ENCODE data around the gene ESRRB.
A peak's percentile ranks its signal among the peaks of the same experiment; 100 is the strongest.

Gene ESRRB

DNA sequence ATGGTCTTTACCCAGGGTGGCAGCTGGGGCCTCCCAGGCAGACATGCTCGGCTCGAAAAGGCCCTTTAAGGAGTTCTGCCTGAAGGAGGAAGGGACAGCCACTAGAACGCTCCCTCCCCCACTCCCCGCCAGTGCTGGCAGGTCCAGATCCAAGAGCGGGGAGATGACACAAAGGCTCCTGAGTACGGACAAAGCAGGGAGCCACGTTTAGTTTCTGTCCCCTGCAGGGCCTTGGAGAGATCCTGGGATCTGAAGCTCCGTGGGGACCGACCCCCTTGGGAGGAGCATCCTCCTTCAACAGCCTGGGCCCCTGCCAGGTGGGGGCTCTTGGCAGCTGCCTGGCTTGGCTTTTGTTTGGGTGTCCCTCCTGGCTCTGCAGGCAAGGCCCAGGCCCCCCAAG is 89.7 kb downstream of the ESRRB start:
- H3K9ac ChIP-seq (ENCODE audit: low read length), result no peak overlapping the region
- no peak for DNase-seq

DNA sequence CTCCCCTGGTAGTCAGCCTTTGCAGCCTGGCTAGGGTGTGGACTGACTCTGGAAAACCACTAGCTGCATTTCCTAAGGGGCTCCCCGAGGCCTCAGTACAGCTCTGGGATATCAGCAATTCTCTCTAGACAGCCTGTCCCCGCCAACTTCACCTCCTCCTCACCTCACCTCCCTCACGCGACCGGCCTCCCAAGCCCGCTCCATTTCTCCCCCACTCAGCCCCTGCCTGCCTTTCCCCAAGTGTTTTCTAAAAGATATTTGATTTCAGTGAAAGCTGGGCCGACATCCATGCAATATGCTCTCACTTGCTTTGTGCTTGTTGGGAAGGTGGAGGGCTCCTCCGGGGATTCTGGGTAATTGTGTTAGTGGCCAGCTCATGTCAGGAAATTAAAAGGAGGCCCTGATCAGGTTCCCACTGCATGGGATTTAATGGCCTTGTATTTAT is 91.8 kb downstream of the ESRRB start:
- H3K4me2 ChIP-seq (ENCODE audit: low read length), result no peak overlapping the region
- no peaks in the 10 kb centered on the region for H3K27me3 ChIP-seq (ENCODE audit: insufficient read depth, low read length)
- no peak overlapping the region for H4K91ac ChIP-seq (ENCODE audit: low read depth, low read length)
- no peak overlapping the region for H2BK120ac ChIP-seq (ENCODE audit: insufficient read depth, low read length, poor library complexity)
- no peaks in the 10 kb centered on the region for H3K79me1 ChIP-seq (ENCODE audit: low read length)
- H2BK5ac ChIP-seq (ENCODE audit: low read depth, low read length, poor library complexity), result no peak overlapping the region
- no peak overlapping the region for H4K12ac ChIP-seq (ENCODE audit: low read depth, low read length)
- WGBS (ENCODE audit: extremely low coverage, insufficient coverage, insufficient read length), result no CpG with 5 or more reads among the region's 8 CpGs
- no peak overlapping the region for H3K18ac ChIP-seq (ENCODE audit: low read length)
- no peak overlapping the region for H3K9ac ChIP-seq (ENCODE audit: low read length)
- H3K23ac ChIP-seq (ENCODE audit: low read length), result no peak overlapping the region
- H2BK12ac ChIP-seq (ENCODE audit: low read length), result no peak overlapping the region
- DNase-seq, result no peak
- H3K4me3 ChIP-seq (ENCODE audit: low read depth, low read length), result no peak overlapping the region
- H3K4ac ChIP-seq (ENCODE audit: low read depth, low read length), result no peak overlapping the region
- H3K14ac ChIP-seq (ENCODE audit: low read length), result no peak overlapping the region
- no peak overlapping the region for H2AK5ac ChIP-seq (ENCODE audit: low read length)
- no peaks in the 10 kb centered on the region for H3K36me3 ChIP-seq (ENCODE audit: control insufficient read depth in 1 of 2, insufficient read depth in 2 of 2, low read length in 2 of 2)
- H3K4me1 ChIP-seq (ENCODE audit: control insufficient read depth in 1 of 2, insufficient read depth in 2 of 2, low read length in 2 of 2), result no peaks in the 10 kb centered on the region
- H3K79me2 ChIP-seq (ENCODE audit: control insufficient read depth, insufficient read depth, low read length, poor library complexity), result no peaks in the 10 kb centered on the region
- no peak overlapping the region for H3K27ac ChIP-seq (ENCODE audit: low read depth, low read length)
- H3K9me3 ChIP-seq (ENCODE audit: insufficient read depth, low read depth, low read length), result no peaks in the 10 kb centered on the region
- H2AFZ ChIP-seq (ENCODE audit: insufficient read depth, low read length, poor library complexity), result no peak overlapping the region
- H4K8ac ChIP-seq (ENCODE audit: low read depth, low read length), result no peak overlapping the region

More for the DNA sequence above, 89.7 kb downstream of the ESRRB start:
- no CpG with 5 or more reads among the region's 9 CpGs for WGBS (ENCODE audit: extremely low coverage, insufficient coverage, insufficient read length)
- Histone ChIP-seq H3K4me2 (ENCODE audit: low read length) (no peak overlapping the region), H3K23ac (ENCODE audit: low read length) (no peak overlapping the region), H2BK12ac (ENCODE audit: low read length) (no peak overlapping the region), H3K4ac (ENCODE audit: low read depth, low read length) (no peak overlapping the region), H3K4me3 (ENCODE audit: low read depth, low read length) (no peak overlapping the region), H3K9me3 (ENCODE audit: insufficient read depth, low read depth, low read length) (no peaks in the 10 kb centered on the region), H4K8ac (ENCODE audit: low read depth, low read length) (no peak overlapping the region), H4K91ac (ENCODE audit: low read depth, low read length) (no peak overlapping the region), H3K79me2 (ENCODE audit: control insufficient read depth, insufficient read depth, low read length, poor library complexity) (no peaks in the 10 kb centered on the region), H3K18ac (ENCODE audit: low read length) (no peak overlapping the region), H2AFZ (ENCODE audit: insufficient read depth, low read length, poor library complexity) (no peak overlapping the region), H3K27ac (ENCODE audit: low read depth, low read length) (no peak overlapping the region), H3K36me3 (ENCODE audit: control insufficient read depth in 1 of 2, insufficient read depth in 2 of 2, low read length in 2 of 2) (no peaks in the 10 kb centered on the region), H3K14ac (ENCODE audit: low read length) (no peak overlapping the region), H4K12ac (ENCODE audit: low read depth, low read length) (no peak overlapping the region), H2BK5ac (ENCODE audit: low read depth, low read length, poor library complexity) (no peak overlapping the region), H3K79me1 (ENCODE audit: low read length) (no peaks in the 10 kb centered on the region), H3K27me3 (ENCODE audit: insufficient read depth, low read length) (no peaks in the 10 kb centered on the region), H2AK5ac (ENCODE audit: low read length) (no peak overlapping the region), H3K4me1 (ENCODE audit: control insufficient read depth in 1 of 2, insufficient read depth in 2 of 2, low read length in 2 of 2) (no peaks in the 10 kb centered on the region), H2BK120ac (ENCODE audit: insufficient read depth, low read length, poor library complexity) (no peak overlapping the region)

DNA sequence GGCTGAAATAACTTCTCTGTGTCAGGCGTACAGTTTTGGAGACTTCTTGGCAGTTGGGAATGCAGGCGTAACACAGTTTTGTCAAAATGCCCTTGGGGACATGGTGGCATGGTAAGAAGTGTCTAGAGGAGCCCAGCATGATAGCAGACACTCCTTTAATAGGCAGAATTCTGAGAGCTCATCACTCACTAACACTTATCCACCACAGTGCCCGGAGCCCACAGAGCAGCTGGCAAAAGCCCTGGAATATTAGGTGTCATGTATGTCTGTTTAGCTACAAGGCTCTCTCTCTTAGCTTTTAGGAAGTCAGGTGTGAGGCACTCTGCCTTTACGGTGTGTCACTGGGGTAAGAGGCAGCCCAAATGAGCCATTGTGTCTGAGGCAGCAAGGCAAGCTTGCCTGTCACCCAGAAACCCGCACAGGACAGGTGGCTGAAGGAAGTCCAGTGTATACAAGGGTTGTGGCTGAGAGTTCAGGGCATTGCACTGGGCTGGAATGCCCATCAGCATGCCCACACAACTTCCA is 96.3 kb downstream of the ESRRB start:
- no peak for DNase-seq
- Histone ChIP-seq H3K9ac (ENCODE audit: low read length) (no peak overlapping the region), H3K4me1 (ENCODE audit: control insufficient read depth in 1 of 2, insufficient read depth in 2 of 2, low read length in 2 of 2) (no peaks in the 10 kb centered on the region), H4K12ac (ENCODE audit: low read depth, low read length) (no peak overlapping the region), H3K23ac (ENCODE audit: low read length) (peak overlapping the region; percentile 70), H3K79me2 (ENCODE audit: control insufficient read depth, insufficient read depth, low read length, poor library complexity) (no peaks in the 10 kb centered on the region), H4K91ac (ENCODE audit: low read depth, low read length) (no peak overlapping the region), H3K14ac (ENCODE audit: low read length) (no peak overlapping the region), H3K27me3 (ENCODE audit: insufficient read depth, low read length) (no peaks in the 10 kb centered on the region), H3K9me3 (ENCODE audit: insufficient read depth, low read depth, low read length) (no peaks in the 10 kb centered on the region), H3K4me2 (ENCODE audit: low read length) (no peak overlapping the region), H2BK12ac (ENCODE audit: low read length) (no peak overlapping the region), H2AK5ac (ENCODE audit: low read length) (no peak overlapping the region), H2BK5ac (ENCODE audit: low read depth, low read length, poor library complexity) (no peak overlapping the region), H3K27ac (ENCODE audit: low read depth, low read length) (no peak overlapping the region), H3K36me3 (ENCODE audit: control insufficient read depth in 1 of 2, insufficient read depth in 2 of 2, low read length in 2 of 2) (no peaks in the 10 kb centered on the region), H2AFZ (ENCODE audit: insufficient read depth, low read length, poor library complexity) (no peak overlapping the region), H3K4ac (ENCODE audit: low read depth, low read length) (no peak overlapping the region), H4K8ac (ENCODE audit: low read depth, low read length) (no peak overlapping the region), H3K4me3 (ENCODE audit: low read depth, low read length) (no peak overlapping the region), H2BK120ac (ENCODE audit: insufficient read depth, low read length, poor library complexity) (no peak overlapping the region), H3K79me1 (ENCODE audit: low read length) (no peaks in the 10 kb centered on the region), H3K18ac (ENCODE audit: low read length) (no peak overlapping the region)
- no CpG with 5 or more reads among the region's 5 CpGs for WGBS (ENCODE audit: extremely low coverage, insufficient coverage, insufficient read length)

DNA sequence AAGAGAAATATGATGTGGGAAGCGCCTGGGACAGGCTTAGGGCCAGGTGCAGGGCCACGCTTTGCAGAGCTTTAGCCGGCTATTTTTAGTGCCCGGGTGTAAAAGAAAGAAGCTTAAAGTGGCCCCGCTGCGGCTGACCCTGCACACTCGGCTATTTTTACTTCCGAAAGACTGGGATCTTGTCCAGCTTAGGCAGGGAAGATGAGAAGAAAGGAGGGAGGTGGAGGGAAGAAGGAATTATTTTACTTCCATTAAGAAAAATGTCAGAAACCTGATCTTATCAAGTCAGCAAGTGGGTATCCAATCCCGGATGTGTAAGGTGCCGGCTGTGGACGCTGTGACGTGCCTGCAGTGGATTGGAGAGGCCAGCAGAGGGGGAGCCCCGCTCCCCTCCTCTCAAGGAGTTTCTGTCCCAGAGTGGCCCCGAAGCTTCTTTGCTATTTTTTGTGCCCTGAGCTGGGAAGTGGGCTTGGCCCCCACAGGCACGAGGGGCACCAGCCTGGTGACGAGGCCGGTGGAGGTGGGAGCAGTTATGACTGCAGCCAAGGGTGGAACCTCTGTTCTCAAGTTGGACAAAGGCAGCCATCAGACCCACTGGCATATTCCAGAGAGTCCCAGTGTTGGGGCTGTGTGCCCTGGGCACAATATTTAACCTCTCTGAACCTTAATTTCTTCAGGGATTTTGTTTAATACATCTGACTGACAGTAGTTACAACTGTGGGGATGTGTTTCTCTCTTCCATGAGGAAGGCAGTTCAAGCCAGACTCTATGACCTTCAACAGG is 97.7 kb downstream of the ESRRB start:
- H3K4me1 ChIP-seq (ENCODE audit: control insufficient read depth in 1 of 2, insufficient read depth in 2 of 2, low read length in 2 of 2), result no peaks in the 10 kb centered on the region
- no peaks in the 10 kb centered on the region for H3K79me1 ChIP-seq (ENCODE audit: low read length)
- no peaks in the 10 kb centered on the region for H3K27me3 ChIP-seq (ENCODE audit: insufficient read depth, low read length)
- WGBS (ENCODE audit: extremely low coverage, insufficient coverage, insufficient read length), result no CpG with 5 or more reads among the region's 17 CpGs
- H4K12ac ChIP-seq (ENCODE audit: low read depth, low read length), result no peak overlapping the region
- no peak overlapping the region for H3K4ac ChIP-seq (ENCODE audit: low read depth, low read length)
- no peak overlapping the region for H3K27ac ChIP-seq (ENCODE audit: low read depth, low read length)
- H3K4me3 ChIP-seq (ENCODE audit: low read depth, low read length), result no peak overlapping the region
- no peak overlapping the region for H3K4me2 ChIP-seq (ENCODE audit: low read length)
- no peak overlapping the region for H4K8ac ChIP-seq (ENCODE audit: low read depth, low read length)
- H3K9me3 ChIP-seq (ENCODE audit: insufficient read depth, low read depth, low read length), result no peaks in the 10 kb centered on the region
- H3K23ac ChIP-seq (ENCODE audit: low read length), result no peak overlapping the region
- no peak overlapping the region for H2AK5ac ChIP-seq (ENCODE audit: low read length)
- no peak overlapping the region for H2BK12ac ChIP-seq (ENCODE audit: low read length)
- no peak overlapping the region for H2BK5ac ChIP-seq (ENCODE audit: low read depth, low read length, poor library complexity)
- H4K91ac ChIP-seq (ENCODE audit: low read depth, low read length), result no peak overlapping the region
- H3K9ac ChIP-seq (ENCODE audit: low read length), result peak overlapping the region; percentile 56
- peak in 1 of 2 donors; percentile 2 for DNase-seq
- no peak overlapping the region for H3K14ac ChIP-seq (ENCODE audit: low read length)
- H3K36me3 ChIP-seq (ENCODE audit: control insufficient read depth in 1 of 2, insufficient read depth in 2 of 2, low read length in 2 of 2), result no peaks in the 10 kb centered on the region
- H3K18ac ChIP-seq (ENCODE audit: low read length), result no peak overlapping the region
- H2BK120ac ChIP-seq (ENCODE audit: insufficient read depth, low read length, poor library complexity), result no peak overlapping the region
- H3K79me2 ChIP-seq (ENCODE audit: control insufficient read depth, insufficient read depth, low read length, poor library complexity), result no peaks in the 10 kb centered on the region
- no peak overlapping the region for H2AFZ ChIP-seq (ENCODE audit: insufficient read depth, low read length, poor library complexity)

All from trophoblast cell (in vitro differentiated cells and primary cell).